Measurements from ENCODE around the gene ECEL1. TPM values are rescaled to one million over a fixed set of nuclear protein-coding genes. Genes with fewer than 3 reads are reported as not detected.

ECEL1 gene
- total and polyA plus RNA-seq, 2 donors (not counting 1 experiment from before 2014, with no cell fraction given), result 0.47 TPM; not detected in 1

Other genes with a start within 250 kb of the ECEL1 start
- not detected in 2 replicates for gene ALPP, start 109.1 kb downstream of the ECEL1 start, total RNA-seq
- 0.25 TPM in 1 of 2 replicates, not detected in the other for gene ALPP, start 109.1 kb downstream of the ECEL1 start, polyA plus RNA-seq
- not detected in 2 replicates for gene ALPG, start 81.0 kb downstream of the ECEL1 start, total RNA-seq
- gene ALPG, start 81.0 kb downstream of the ECEL1 start, polyA plus RNA-seq, result not detected in 2 replicates
- not detected in 2 replicates for gene ALPI, start 31.7 kb downstream of the ECEL1 start, total RNA-seq
- gene ALPI, start 31.7 kb downstream of the ECEL1 start, polyA plus RNA-seq, result not detected in 2 replicates
- gene PRSS56, start 32.6 kb upstream of the ECEL1 start, total RNA-seq, result not detected in 2 replicates
- not detected in 2 replicates for gene PRSS56, start 32.6 kb upstream of the ECEL1 start, polyA plus RNA-seq
- gene CHRND, start 38.3 kb upstream of the ECEL1 start, total RNA-seq, result not detected in 2 replicates
- not detected in 2 replicates for gene CHRND, start 38.3 kb upstream of the ECEL1 start, polyA plus RNA-seq
- gene CHRNG, start 51.9 kb upstream of the ECEL1 start, total RNA-seq, result not detected in 2 replicates
- not detected in 2 replicates for gene CHRNG, start 51.9 kb upstream of the ECEL1 start, polyA plus RNA-seq
- 13.6 and 14.7 TPM in 2 replicates for gene TIGD1, start 62.7 kb upstream of the ECEL1 start, total RNA-seq
- gene TIGD1, start 62.7 kb upstream of the ECEL1 start, polyA plus RNA-seq, result 6.4 and 7.6 TPM in 2 replicates
- gene EIF4E2, start 62.9 kb upstream of the ECEL1 start, total RNA-seq, result 66.7 and 67.0 TPM in 2 replicates
- gene EIF4E2, start 62.9 kb upstream of the ECEL1 start, polyA plus RNA-seq, result 17.9 and 29.6 TPM in 2 replicates
- not detected in 2 replicates for gene EFHD1, start 145.8 kb upstream of the ECEL1 start, total RNA-seq
- gene EFHD1, start 145.8 kb upstream of the ECEL1 start, polyA plus RNA-seq, result not detected in 2 replicates
- 108 and 110 TPM in 2 replicates for gene GIGYF2, start 209.5 kb upstream of the ECEL1 start, total RNA-seq
- gene GIGYF2, start 209.5 kb upstream of the ECEL1 start, polyA plus RNA-seq, result 7.2 and 16.5 TPM in 2 replicates

All from B cell (primary cell).